Measurements from ENCODE around the gene IKZF4.
"Not testable (repeated sequence)": the region's sequence is repeated elsewhere in the genome, so short reads cannot be mapped to it uniquely, and the experiment has no call there.

The IKZF4 gene

GRCh38 chr12:56040963-56041551 lies 20.2 kb downstream of the IKZF4 start:
- DNase-seq: no peak

- peak; percentile 89 to 91 for DNase-seq
Measured at GRCh38 chr12:56041552-56042429, 20.9 kb downstream of the IKZF4 start, which contains the start of gene RPS26. Gene RPS26, plus strand, starts transcription at chr12:56041918. Its CDS starts 249 bp downstream, at chr12:56042167.

- not testable (repeated sequence) for DNase-seq
Measured at GRCh38 chr12:56042430-56042813, 21.6 kb downstream of the IKZF4 start.

GRCh38 chr12:56042843-56043242 lies 22.0 kb downstream of the IKZF4 start:
- no peak for DNase-seq

GRCh38 chr12:56046027-56046780 lies 25.4 kb downstream of the IKZF4 start:
- DNase-seq: peak in 1 of 2 donors; percentile 25

- DNase-seq: no peak
Measured at GRCh38 chr12:56053407-56053893, 32.6 kb downstream of the IKZF4 start.

GRCh38 chr12:56059964-56060363 lies 39.1 kb downstream of the IKZF4 start:
- not testable (repeated sequence) for DNase-seq

- DNase-seq: no peak
Measured at GRCh38 chr12:56061982-56062381, 41.1 kb downstream of the IKZF4 start.

GRCh38 chr12:56062996-56063395 lies 42.2 kb downstream of the IKZF4 start:
- DNase-seq: no peak

- no peak for DNase-seq
Measured at GRCh38 chr12:56071648-56072047, 50.8 kb downstream of the IKZF4 start.

- DNase-seq: no peak
Measured at GRCh38 chr12:56074396-56074795, 53.6 kb downstream of the IKZF4 start.

GRCh38 chr12:56077966-56078365 lies 57.1 kb downstream of the IKZF4 start:
- not testable (repeated sequence) for DNase-seq

- DNase-seq: no peak
Measured at GRCh38 chr12:56078427-56078826, 57.6 kb downstream of the IKZF4 start.

GRCh38 chr12:56078931-56079722 lies 58.3 kb downstream of the IKZF4 start:
- peak; percentile 61 to 71 for DNase-seq

- peak; percentile 72 to 79 for DNase-seq
Measured at GRCh38 chr12:56079723-56080555, 59.1 kb downstream of the IKZF4 start, which contains the start of gene ERBB3. Gene ERBB3, plus strand, starts transcription at chr12:56080165. Its CDS starts 136 bp downstream, at chr12:56080301.

GRCh38 chr12:56080556-56081138 lies 59.8 kb downstream of the IKZF4 start:
- DNase-seq: peak in 1 of 2 donors; percentile 7

- DNase-seq: no peak
Measured at GRCh38 chr12:56081393-56082347, 60.8 kb downstream of the IKZF4 start.

- no peak for DNase-seq
Measured at GRCh38 chr12:56082382-56082781, 61.5 kb downstream of the IKZF4 start.

- DNase-seq: no peak
Measured at GRCh38 chr12:56082967-56083366, 62.1 kb downstream of the IKZF4 start.
